Stimulated activated CD4-positive, alpha-beta T cell treated with anti-CD3 and anti-CD28 coated beads, Interleukin-12 subunit alpha, Interleukin-12 subunit beta, amount 100 ng/mL, for 24 hours (primary cell): ENCODE measurements around the gene ARHGAP4.

Experiments
- DNase-seq, 2 experiments: peaks; one replicate each; pipeline ENCODE4 v3.0.0-alpha.2; 2020; ENCODE audit warnings: low read depth in 2 of 2

Gene ARHGAP4

DNA sequence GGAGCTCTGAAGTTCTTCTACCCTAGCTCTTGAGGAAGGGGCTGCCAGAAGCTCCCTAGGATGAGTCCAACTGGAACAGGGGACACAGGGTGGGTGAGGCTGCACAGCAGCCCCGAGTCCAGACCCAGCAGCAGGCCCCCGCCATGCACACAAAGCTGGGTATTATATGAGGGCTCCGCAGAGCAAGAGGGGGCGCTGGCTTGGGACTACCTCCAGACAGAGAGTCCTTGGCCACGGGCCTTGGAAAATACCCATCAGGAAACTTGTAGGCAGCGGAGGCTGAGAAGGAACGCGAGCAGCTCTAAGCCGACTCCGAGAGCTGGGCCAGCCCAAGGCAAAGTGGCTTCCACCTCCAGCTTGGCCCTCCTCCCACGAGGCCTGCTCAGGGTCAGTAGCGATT is 37.5 kb upstream of the ARHGAP4 start:
- DNase-seq, result no peak

DNA sequence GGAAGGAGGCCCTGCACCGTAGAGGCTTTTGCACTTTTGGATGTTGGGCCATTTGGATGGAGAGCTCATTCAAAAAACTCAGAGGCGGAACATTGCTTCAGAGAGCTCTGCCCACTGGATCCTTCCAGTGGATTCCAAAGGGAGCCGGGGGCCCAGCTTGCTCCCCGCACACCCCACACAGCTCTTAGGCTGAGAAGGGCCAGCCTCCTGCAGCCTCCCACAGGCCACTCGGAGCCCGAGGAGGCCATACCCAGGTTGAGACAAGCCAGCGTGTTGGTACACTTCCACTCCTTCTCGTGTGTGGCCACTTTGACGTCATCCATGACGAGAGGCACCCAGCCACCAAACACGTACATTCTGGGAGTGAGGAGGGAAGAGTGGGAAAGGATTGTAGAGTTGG is 35.2 kb upstream of the ARHGAP4 start:
- DNase-seq, result no peak

DNA sequence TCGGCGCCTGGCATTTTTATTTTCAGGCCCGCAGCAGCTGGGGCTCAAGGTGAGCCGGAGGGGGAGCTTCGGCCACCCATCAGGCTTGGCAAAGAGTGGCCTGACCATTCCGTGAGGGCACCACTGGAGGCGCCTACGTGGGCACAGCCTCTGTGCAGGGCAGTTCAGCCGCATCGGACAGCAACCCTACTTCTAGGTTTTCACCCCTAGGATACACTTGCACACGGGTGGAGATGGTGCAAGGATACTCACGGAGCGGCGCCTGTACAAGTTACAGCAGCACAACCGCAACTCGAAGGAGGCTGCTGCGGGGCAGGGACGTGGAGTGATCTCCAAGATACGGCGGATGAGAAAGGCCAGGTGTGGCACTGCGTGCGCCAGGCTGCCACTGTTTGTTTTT is 34.7 kb upstream of the ARHGAP4 start:
- DNase-seq, result no peak

DNA sequence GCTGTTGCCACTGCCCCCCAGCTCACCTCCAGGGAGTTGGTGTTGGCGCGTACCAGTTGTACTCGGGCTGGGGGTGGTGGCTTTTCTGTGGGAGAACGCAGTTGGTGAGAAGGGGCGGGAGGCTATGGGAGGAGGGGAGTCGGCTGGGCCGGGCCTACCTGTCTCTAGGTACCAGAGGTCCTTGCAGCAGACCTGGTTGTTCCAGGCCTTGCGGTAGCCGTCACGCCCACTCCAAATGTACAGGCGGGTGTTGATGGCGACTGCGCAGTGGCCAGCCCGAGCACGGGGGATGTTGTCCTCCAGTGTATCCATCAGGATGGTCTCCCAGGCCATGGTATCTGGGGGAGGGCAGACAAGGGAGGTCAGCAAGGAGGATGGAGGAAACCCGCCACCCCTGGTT is 34.0 kb upstream of the ARHGAP4 start:
- no peak for DNase-seq

DNA sequence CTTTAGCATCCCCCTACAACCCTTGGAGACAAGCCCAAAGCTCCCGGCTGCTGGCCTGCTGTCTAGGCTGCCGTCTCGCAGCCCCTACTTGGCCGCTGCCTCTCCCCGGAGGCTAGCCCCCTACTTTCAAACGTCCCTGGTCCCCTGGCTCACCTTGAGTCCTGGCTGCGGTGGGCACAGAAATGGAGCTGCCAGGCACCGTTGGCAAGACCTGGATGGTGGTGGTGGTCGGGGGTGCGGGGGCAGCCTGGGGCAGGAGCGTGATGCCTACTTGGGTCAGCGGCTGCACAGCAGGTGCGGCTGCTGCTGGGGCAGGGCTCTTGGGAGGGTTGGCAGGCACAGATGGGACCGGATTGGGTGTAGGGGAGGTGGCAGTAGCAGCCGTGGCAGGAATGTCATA is 33.6 kb upstream of the ARHGAP4 start:
- DNase-seq, result no peak

DNA sequence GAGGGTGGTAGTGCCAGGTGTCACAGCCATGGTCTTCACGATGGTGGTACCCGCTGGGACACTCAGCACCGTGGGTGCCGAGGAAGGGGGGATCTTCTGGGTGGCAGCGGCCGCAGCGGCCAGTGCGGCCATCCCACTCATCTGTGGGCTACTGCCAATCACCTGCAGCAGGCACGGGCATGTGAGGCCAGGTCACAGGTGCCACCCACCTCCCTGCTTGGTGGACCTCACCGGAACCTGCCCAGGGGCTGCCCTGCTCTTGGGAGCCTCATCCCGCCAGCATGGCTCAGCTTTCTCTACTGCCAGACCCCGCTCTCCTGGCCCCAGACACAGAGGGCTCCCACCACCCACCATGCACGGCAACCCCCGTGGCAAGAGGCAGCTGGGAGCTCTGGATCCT is 32.5 kb upstream of the ARHGAP4 start:
- no peak for DNase-seq

DNA sequence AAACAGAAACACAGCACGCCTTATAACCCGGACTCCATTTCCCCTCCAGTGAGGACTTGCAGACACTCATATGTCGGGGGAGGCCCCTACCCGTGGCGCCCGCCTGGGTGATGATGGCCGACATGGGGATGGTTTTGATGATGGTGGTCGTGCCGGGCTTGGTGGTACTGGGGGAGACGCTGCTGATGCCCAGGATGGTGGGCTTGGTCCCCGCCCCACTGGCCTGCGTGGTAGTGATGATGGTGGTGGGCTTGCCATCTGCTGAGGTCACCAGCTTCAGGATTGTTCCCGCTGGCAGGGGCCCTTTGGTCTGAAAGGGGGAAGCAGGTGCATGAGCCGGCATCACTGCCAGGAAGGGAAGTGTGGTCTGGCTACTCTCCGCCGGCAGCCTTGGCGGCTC is 31.2 kb upstream of the ARHGAP4 start:
- no peak for DNase-seq

DNA sequence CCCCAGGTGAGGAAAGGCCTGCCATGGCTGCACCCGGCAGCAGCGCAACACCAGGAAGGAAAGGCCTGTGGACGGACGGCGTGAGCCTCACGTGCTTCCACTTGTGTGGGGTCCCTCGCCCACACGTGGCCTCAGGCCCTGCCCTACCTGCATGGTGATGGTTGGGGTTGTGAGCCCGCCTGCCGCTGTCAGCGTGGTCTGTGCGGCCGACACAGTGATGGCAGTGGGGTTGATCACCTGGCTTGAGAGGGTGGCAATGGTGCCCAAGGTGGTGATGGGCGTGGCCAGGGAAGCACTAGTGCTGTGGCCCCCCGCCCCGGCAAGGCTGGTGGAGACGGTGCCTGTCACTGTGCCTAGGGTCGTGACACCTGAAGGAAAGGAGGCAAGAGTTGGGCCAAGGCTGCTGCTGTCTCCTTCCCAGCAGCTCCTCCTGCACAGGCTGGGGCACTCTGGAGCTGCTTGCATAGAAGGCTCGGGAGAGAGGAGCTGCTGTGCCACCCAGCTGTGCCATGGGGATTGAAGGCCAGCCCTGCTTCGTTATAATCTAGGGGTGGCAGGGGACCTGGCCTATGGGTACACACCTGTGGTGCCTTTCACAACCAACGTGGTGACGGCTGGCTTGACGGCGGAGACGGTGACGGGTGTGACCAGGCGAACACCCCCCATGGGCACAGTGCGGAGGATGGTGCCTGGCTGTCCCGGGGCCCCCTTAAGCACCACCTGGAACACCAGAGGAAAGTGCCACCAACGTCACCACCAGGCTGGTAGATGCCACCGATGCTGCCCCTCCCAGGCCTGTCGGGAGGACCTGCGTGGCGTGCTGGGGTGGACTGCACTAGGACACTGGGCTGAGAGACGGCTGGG is 30.2 kb upstream of the ARHGAP4 start:
- no peak for DNase-seq

DNA sequence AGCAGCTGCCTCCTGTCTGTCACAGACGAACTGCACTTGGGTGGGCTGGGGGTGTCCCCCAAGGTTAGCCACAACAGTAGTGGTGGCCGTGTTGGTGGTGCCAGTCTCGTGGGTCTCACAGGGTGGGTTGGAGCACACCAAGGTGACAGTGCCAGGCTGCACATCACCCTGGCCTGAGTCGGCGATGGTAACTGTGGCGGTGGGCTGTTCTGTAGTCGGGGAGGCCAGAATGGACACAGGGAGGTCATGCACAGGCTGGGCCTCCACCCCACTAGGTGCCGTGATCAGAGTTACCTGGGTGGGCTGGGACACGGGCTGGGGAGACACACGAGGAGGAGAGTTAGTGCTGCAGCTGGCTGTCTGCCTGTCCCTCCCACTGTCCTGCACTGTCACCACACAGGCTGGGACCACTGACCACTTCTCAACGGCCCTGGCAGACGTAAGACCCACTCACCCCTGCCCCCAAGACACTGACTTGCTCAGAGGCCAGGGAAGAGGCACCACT is 29.2 kb upstream of the ARHGAP4 start:
- no peak for DNase-seq

DNA sequence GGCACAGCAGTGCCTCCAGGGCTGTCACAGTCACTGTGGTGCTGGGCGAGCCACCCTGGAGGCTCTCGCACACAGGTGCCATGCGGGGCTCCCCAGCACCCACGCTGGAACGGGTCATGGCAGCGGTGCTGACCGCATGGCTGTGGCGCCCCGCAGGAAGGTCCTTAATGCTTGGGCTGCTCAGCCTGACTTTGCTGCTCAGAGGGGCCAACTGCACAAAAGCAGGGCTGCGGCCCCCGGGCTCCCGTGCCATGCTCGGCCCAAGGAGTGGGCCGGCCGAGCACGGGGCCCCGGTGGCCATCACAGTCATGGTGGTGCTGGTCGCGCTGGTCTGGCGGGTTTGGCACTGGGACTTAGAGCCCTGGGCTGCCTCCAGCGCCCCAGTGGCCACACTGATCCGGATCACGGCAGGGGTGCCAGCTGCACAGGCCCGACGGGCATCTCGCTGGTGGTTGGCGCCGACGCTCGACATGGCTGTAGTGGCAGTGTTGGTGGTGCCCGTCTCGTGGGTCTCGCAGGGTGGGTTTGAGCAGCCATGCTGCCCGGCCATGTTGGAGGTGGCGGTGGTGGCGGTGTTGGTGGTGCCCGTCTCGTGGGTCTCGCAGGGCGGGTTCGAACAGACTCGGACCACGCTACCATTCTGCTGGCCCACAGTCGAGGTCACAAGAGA is 28.6 kb upstream of the ARHGAP4 start:
- DNase-seq, result no peak

DNA sequence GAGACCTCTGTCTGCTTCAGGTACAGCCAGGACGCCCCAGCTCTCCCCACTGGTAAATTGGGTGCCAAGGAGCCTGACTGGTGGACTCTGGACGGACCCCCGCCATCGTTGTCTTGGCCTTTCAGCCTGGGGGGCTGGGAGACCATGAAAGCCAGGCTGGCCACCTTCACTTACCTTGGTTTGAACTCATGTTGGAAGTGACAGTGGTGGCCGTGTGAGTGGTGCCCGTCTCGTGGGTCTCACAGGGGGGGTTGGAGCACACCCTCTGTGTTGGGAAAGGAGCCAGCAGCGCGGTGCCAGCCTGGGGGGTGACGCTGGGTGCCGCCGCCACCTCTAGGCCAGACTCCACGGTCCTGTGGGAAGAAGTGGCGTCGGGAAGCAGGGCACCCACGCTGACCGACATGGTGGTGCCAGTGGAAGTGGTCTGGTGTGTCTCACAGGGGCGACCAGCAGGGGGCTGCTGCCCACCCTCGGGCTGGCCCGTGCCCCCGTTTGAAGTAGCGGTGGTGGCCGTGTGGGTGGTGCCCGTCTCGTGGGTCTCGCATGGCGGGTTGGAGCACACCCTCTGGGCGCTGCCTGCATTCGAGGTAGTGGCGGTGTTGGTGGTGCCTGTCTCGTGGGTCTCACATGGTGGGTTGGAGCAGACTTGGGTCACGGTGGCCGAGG is 28.0 kb upstream of the ARHGAP4 start:
- DNase-seq, result no peak

DNA sequence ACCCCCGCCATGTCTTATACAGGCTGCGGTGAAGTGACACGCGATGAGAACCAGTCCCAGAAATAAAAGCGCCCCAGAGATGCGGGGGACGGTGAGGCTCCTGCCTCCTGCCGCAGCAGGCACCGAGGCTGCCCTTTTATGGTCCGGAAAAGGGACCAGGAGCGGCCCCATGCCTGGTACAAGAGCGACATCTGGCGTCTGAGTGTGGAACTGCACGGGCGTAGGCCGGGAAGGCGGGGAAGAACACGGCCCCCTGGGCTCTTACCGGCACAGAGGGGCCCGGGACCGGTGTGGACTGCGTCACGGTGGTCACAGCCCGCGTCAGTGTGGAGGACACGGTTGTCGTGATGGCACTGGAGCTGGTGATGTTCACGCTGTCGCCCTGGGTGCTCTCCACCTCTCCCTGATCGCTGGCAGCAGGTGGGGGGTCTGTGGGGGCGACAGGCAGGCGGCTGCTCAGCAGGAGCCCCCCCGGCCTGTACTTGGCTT is 27.3 kb upstream of the ARHGAP4 start:
- DNase-seq, result peak; percentile 44 to 66

DNA sequence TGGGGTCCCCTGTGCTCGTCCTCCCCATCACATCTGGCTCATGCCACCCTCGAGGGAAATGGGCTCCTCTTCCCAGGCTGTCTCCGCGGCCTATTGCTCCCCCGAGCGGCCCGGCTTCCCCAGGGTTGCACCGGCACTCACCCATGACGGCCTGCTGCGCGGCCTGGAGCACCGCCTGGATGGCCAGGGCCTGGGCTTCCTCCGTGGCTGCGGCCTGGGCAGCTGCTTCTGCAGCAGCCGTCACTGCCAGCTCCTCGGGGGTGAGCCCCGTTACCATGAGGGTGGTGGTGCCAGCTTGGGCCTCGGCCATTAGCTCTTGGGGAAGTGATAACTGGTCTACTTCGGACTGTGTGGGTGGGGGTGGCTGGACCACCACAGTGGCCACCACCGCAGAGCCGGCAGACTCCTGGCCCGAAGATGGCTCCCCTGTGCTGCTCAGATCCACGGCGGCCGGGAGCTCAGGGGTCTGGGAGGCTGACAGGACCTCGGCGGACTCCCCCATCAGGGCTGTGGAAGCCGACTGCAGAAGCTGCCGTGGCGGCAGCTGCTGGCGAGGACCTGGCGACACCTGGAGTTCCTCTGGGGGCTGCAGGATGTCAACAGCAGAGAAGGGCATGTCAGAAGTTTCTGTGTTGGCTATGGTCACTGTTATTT is 26.4 kb upstream of the ARHGAP4 start:
- no peak for DNase-seq

DNA sequence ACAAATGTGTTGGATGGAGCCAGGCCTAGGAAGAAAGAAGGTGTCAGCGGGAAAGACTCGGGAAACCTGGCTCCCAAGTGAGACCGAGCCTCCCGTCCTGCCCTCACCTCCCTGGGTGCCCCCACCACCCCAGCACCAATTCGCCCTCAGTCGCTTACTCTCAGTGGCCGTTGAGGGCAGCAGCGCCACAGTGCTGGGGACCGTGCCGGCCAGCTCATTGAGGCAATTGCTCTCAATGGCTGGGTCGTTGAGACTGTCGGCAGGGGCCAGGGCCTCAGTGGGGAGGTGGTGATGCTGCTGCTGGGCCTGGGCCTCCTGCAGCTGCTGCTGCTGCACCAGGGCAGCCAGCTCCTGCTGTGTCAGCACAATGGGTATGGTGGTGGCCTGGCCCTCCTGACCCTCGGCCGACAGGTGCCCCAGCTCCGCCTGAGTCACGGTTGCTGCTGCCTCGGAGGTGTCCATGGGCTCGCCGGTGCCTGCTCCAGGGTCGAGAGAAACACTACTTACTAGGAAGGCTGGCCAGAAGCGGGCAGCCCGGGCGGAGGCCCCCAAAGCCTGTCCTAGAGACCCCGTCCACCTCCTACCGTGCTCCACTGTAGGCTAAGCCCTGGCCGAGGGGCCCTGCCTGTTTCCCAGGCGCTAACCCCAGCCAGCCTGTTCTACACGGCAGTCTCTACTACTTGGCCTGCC is 25.8 kb upstream of the ARHGAP4 start:
- DNase-seq, result no peak

DNA sequence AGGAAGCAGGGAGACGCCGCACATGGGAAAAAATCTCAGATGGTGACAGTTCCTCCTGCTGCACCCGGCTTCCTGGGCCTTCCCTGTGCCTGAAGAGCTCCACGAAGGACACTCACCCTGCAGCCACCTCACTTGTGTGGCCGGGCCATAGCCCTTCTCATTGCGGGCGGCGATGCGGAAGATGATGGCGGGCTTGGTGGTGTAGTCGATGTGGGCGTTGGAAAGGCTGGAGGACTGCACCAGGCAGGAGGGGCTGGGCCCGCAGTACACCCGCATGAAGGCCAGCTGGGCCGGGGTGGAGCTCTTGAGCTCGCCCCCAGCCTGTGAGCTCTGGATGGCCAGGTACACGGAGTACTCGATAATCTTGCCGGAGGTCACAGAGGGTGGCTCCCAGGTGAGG is 24.1 kb upstream of the ARHGAP4 start:
- no peak for DNase-seq

DNA sequence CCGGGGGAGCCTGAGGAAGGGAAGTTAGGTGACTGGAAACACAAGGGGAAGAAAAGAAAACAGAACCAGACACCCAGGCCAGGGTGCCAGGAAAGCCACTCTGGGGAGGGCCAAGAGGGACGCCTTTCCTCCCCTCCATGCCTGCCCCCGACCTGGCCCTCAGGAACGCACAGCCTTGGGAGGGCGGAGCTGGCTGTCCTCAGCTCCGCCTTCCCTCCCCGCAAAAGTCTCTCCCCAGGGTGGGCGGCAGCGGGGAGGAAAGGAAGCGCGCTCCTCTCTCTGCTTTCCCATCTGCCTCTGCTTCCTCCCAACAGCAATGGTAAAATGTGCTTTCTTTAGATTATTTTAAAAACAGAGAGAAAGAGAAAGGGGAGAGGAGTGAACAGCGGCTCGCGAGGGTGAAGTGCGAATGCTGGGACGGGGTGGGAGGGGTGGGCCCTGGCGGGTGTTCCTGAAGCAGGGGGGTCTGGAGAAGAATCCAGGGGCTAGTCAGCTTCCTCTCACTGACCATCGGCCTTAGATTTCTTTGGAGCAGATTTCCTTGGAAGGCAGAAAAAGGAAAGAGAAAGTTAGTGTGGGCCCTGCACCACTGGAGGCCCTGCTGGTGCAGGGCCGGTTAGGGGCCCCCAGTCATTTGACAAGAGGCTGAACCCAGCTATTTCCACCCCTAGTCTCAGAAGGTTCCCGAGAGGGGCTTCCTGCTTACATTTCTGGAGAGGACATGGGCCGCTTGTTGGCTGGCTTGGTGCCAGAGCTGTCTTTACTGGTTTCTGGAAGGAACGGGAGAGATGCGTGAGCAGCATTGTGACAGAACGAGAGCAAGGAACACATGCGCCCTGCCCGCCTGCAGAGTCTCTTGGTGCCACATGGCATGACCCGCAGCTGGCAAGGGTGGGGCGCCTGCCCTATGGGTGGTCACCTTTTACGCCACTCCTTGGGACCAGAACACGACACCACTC is 23.1 kb upstream of the ARHGAP4 start:
- no peak for DNase-seq

DNA sequence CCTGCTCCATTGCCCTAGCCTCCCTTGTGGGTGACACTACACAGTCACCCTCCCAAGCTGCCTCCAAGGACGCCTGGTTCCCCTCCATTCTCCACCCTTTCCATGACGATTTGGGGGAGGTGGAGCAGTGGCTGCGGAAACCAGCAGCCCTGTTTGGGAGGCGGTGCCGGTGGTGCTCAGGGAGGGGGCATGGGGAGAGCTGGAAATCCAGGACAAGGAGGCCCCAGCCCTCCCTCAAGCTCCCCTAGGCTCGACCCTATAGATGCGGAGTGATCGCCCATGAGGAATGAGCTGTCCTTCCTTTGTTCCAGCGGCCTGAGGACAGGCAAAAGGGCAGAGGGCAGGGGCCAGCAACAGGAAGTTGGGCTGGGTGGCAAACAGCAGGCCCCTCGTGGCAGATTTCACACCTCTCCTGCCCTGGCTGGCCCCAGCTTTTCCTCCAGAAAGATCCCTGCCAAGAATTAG is 22.0 kb upstream of the ARHGAP4 start:
- no peak for DNase-seq

DNA sequence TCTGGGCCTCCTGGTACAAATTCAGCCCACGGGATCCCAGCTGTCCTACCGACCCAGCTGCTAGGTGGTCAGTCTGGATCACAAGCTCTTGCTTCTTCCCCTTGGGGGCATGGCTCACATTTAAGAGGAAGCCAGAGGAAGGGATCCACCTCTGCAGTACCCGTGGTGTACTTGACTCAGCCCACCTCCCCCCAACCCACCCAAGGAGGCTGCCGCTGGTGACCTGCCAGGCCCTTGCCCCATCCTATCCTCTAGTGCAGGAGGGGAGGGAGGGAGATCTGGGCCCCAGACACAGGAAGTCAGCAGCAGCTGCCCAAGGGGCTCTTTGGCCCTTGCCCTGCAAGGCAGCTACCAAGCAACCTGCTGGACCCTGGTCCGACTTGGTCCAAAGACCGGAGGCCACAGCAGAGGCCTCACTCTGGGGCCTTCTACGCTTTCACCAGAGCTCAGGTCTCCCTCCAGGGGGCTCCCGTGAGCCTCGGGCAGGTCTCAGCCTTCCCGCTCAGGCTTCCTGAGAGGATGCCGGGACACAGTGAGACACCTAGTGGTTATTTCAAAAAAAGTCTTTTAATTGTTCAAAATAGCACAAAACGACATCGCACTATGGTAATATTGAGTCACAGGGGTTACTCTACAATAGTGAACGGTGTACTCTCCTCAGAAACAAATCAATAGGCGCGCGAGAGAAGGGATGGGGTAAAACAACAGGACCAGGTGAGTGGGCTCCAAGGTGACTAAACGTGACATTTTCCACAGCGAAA is 21.1 kb upstream of the ARHGAP4 start:
- DNase-seq, result peak in 1 of 2 experiments; percentile 65
